ENCODE measurements around the gene NELL2. TPM values are rescaled to one million over a fixed set of nuclear protein-coding genes. Genes with fewer than 3 reads are reported as not detected.
"Not testable (repeated sequence)": the region's sequence is repeated elsewhere in the genome, so short reads cannot be mapped to it uniquely, and the experiment has no call there.

NELL2 gene
- total and polyA plus RNA-seq, 7 donors: 0.17 to 1.8 (median 0.30) TPM; not detected in 3

- H3K4me3 ChIP-seq: no peak overlapping the region
- no peaks in the 10 kb centered on the region for H3K27me3 ChIP-seq (ENCODE audit: insufficient read depth in 3 of 3, low read length in 2 of 3)
- no peak for DNase-seq
- no peaks in the 10 kb centered on the region for H3K36me3 ChIP-seq (ENCODE audit: insufficient read depth in 1 of 2, low read depth in 1 of 2)
- no peaks in the 10 kb centered on the region for H3K9me3 ChIP-seq
- intact Hi-C loops (cut with DNase I): no loop called here
- H3K4me1 ChIP-seq: no peaks in the 10 kb centered on the region
- no peak overlapping the region for H3K27ac ChIP-seq
- no peak for ATAC-seq
- 81 to 88% (median 81%) methylated on average over 1 of the region's 1 CpG for WGBS, 3 donors
- no peak for TF ChIP-seq CTCF (IDR thresholded peaks at IDR 0.05)
These were observed 116.8 kb downstream of the NELL2 start for GRCh38 chr12:44759289-44759688.

GRCh38 chr12:44750468-44750867 lies 125.6 kb downstream of the NELL2 start:
- ATAC-seq (no peak), DNase-seq (no peak)
- Histone ChIP-seq H3K27me3 (ENCODE audit: insufficient read depth in 3 of 3, low read length in 2 of 3) (no peaks in the 10 kb centered on the region), H3K36me3 (ENCODE audit: insufficient read depth in 1 of 2, low read depth in 1 of 2) (no peaks in the 10 kb centered on the region), H3K4me1 (no peaks in the 10 kb centered on the region), H3K27ac (no peak overlapping the region), H3K4me3 (no peak overlapping the region), H3K9me3 (no peaks in the 10 kb centered on the region)
- WGBS, 3 donors: 67 to 86% (median 80%) methylated on average over 3 of the region's 3 CpGs
- intact Hi-C loops (cut with DNase I): no loop called here
- no peak for TF ChIP-seq CTCF (IDR thresholded peaks at IDR 0.05)

GRCh38 chr12:44749566-44749965 lies 126.5 kb downstream of the NELL2 start:
- no peaks in the 10 kb centered on the region for H3K27me3 ChIP-seq (ENCODE audit: insufficient read depth in 3 of 3, low read length in 2 of 3)
- ATAC-seq (no peak), DNase-seq (no peak)
- H3K9me3 ChIP-seq: no peaks in the 10 kb centered on the region
- H3K4me3 ChIP-seq: no peak overlapping the region
- H3K4me1 ChIP-seq: no peaks in the 10 kb centered on the region
- no peak overlapping the region for H3K27ac ChIP-seq
- intact Hi-C loops (cut with DNase I): no loop called here
- 78 to 86% (median 84%) methylated on average over 6 of the region's 6 CpGs for WGBS, 3 donors
- no peak for TF ChIP-seq CTCF (IDR thresholded peaks at IDR 0.05)
- H3K36me3 ChIP-seq (ENCODE audit: insufficient read depth in 1 of 2, low read depth in 1 of 2): no peaks in the 10 kb centered on the region

- intact Hi-C loops (cut with DNase I): no loop called here
- no peak for TF ChIP-seq CTCF (IDR thresholded peaks at IDR 0.05)
- H3K4me3 ChIP-seq: no peak overlapping the region
- 69 to 73% (median 70%) methylated on average over 3 of the region's 3 CpGs for WGBS, 3 donors
- H3K9me3 ChIP-seq: no peaks in the 10 kb centered on the region
- no peaks in the 10 kb centered on the region for H3K36me3 ChIP-seq (ENCODE audit: insufficient read depth in 1 of 2, low read depth in 1 of 2)
- no peak for DNase-seq
- H3K4me1 ChIP-seq: no peaks in the 10 kb centered on the region
- no peaks in the 10 kb centered on the region for H3K27me3 ChIP-seq (ENCODE audit: insufficient read depth in 3 of 3, low read length in 2 of 3)
- no peak overlapping the region for H3K27ac ChIP-seq
- ATAC-seq: no peak
These were observed 127.1 kb downstream of the NELL2 start for GRCh38 chr12:44748950-44749468.

GRCh38 chr12:44741292-44741980 lies 134.7 kb downstream of the NELL2 start:
- WGBS, 3 donors: 96% methylated on average over 15 to 16 of the region's 17 CpGs
- H3K9me3 ChIP-seq; intact Hi-C loops (cut with DNase I); ATAC-seq; H3K27me3 ChIP-seq (ENCODE audit: insufficient read depth in 3 of 3, low read length in 2 of 3); H3K36me3 ChIP-seq (ENCODE audit: insufficient read depth in 1 of 2, low read depth in 1 of 2); H3K27ac ChIP-seq; H3K4me3 ChIP-seq; H3K4me1 ChIP-seq: not testable (repeated sequence)
- DNase-seq: peak in 1 of 2 donors; percentile 30
